SK-N-SH (cell line): ENCODE data around the gene LTF. TPM values are rescaled to one million over a fixed set of nuclear protein-coding genes. Genes with fewer than 3 reads are reported as not detected.

Source experiments
- CTCF ChIA-PET: fragments of 300-600, 350-600 bp; formaldehyde crosslinking; extraction: SDS; loops from one replicate; lab custom pipeline; 2021; lab: Yijun Ruan, JAX
- POLR2A ChIA-PET: fragments of 350-600 bp; sonication (Branson Sonifier 250); formaldehyde crosslinking; extraction: SDS; loops from one replicate; lab custom pipeline; 2020; ENCODE audit warnings: antibody characterized with exemption, inconsistent platforms; lab: Yijun Ruan, JAX
- DNase-seq: peaks from one replicate; pipeline ENCODE4 v3.0.0; 2012
- H2AFZ ChIP-seq: fragments of 200-600 bp; sonication (generic); 2 replicates; pipeline ENCODE4 v1.8.1; 2016; ENCODE audit warnings: antibody characterized with exemption, mild to moderate bottlenecking, low read depth
- H3F3A ChIP-seq: fragments of 200-600 bp; sonication (generic); replicated peaks from 2 replicates; pipeline ENCODE3; 2016; ENCODE audit warnings: antibody characterized with exemption, mild to moderate bottlenecking; ENCODE audit not compliant: insufficient read depth
- H3K27ac ChIP-seq, 2 experiments: fragments of 200-500 bp in 1 of 2; fragments of 200-600 bp in 1 of 2; sonication (Bioruptor generic) in 1 of 2; sonication (generic), shearing (Covaris generic) in 1 of 2; 2 replicates each; pipeline versions ENCODE4 v1.5.1 to v1.6.1; 2014 to 2016; ENCODE audit warnings: low read depth in 2 of 2, inconsistent platforms in 1 of 2, low read length in 1 of 2, mild to moderate bottlenecking in 1 of 2, mixed read lengths in 1 of 2
- H3K27me3 ChIP-seq: fragments of 200-600 bp; sonication (generic), shearing (Covaris generic); 2 replicates; pipeline ENCODE4 v1.6.1; 2016; ENCODE audit warnings: mixed run types; ENCODE audit not compliant: insufficient read depth
- H3K36me3 ChIP-seq, 2 experiments: fragments of 200-500 bp in 1 of 2; fragments of 200-600 bp in 1 of 2; sonication (Bioruptor generic) in 1 of 2; sonication (generic) in 1 of 2; replicated peaks in 1 of 2; 2 replicates each; pipeline versions ENCODE3 to v1.5.1; 2014 to 2016; ENCODE audit warnings: low read length in 1 of 2, mild to moderate bottlenecking in 1 of 2; ENCODE audit not compliant: insufficient read depth in 2 of 2, control insufficient read depth in 1 of 2
- H3K4me1 ChIP-seq, 2 experiments: fragments of 200-500 bp in 1 of 2; fragments of 200-600 bp in 1 of 2; sonication (Bioruptor generic) in 1 of 2; sonication (generic), shearing (Covaris generic) in 1 of 2; 2 replicates each; pipeline versions ENCODE4 v1.5.1 to v1.6.1; 2014 to 2016; ENCODE audit warnings: low read depth in 1 of 2, low read length in 1 of 2, mixed run types in 1 of 2; ENCODE audit not compliant: insufficient read depth in 2 of 2, control insufficient read depth in 1 of 2
- H3K4me2 ChIP-seq: fragments of 200-600 bp; sonication (generic), shearing (Covaris generic); 2 replicates; pipeline ENCODE4 v1.6.1; 2017; ENCODE audit warnings: mixed run types
- H3K4me3 ChIP-seq, 2 experiments: fragments of 200-500 bp in 1 of 2; fragments of 200-600 bp in 1 of 2; sonication (Bioruptor generic) in 1 of 2; sonication (generic), shearing (Covaris generic) in 1 of 2; 2 replicates each; pipeline versions ENCODE4 v1.5.1 to v1.8.1; 2014 to 2016; ENCODE audit warnings: low read depth in 2 of 2, inconsistent platforms in 1 of 2, low read length in 1 of 2, mild to moderate bottlenecking in 1 of 2, mixed read lengths in 1 of 2, moderate library complexity in 1 of 2
- H3K79me2 ChIP-seq: fragments of 200-600 bp; sonication (generic); 2 replicates; pipeline ENCODE4 v1.8.1; 2017; ENCODE audit warnings: mild to moderate bottlenecking; ENCODE audit not compliant: insufficient read depth
- H3K9ac ChIP-seq: fragments of 200-600 bp; sonication (generic); 2 replicates; pipeline ENCODE4 v1.6.1; 2017; ENCODE audit warnings: mixed run types
- H3K9me2 ChIP-seq: fragments of 200-600 bp; sonication (generic); 2 replicates; pipeline ENCODE4 v1.6.1; 2017; ENCODE audit warnings: mixed run types
- H3K9me3 ChIP-seq: fragments of 200-600 bp; sonication (generic); 2 replicates; pipeline ENCODE4 v1.6.1; 2017; ENCODE audit warnings: mixed run types, mild to moderate bottlenecking, moderate library complexity
- H4K20me1 ChIP-seq: fragments of 200-600 bp; sonication (generic); 2 replicates; pipeline ENCODE4 v1.6.1; 2017; ENCODE audit warnings: mild to moderate bottlenecking, mixed run types; ENCODE audit not compliant: insufficient read depth
- EZH2phosphoT487 ChIP-seq: fragments of 200-600 bp; sonication (generic); IDR thresholded peaks from 2 replicates; pipeline ENCODE4 v1.6.1; 2017; ENCODE audit warnings: low read depth, mixed run types, mild to moderate bottlenecking, antibody characterized with exemption, moderate library complexity, borderline replicate concordance
- FOSL2 ChIP-seq: IDR thresholded peaks from 2 replicates; pipeline ENCODE4 v1.4.0; 2012; ENCODE audit warnings: low read depth, mild to moderate bottlenecking, moderate library complexity, borderline replicate concordance
- FOXJ3 ChIP-seq: sonication (generic); formaldehyde crosslinking; IDR thresholded peaks from 2 replicates; pipeline ENCODE4 v1.5.1; 2020; ENCODE audit warnings: mild to moderate bottlenecking, missing genetic modification reagents
- MEF2A ChIP-seq: IDR thresholded peaks from 2 replicates; pipeline ENCODE4 v1.4.0; 2012; ENCODE audit warnings: low read depth, borderline replicate concordance
- NRF1 ChIP-seq: IDR thresholded peaks from 2 replicates; pipeline ENCODE4 v1.6.1; 2012; ENCODE audit warnings: low read depth, mild to moderate bottlenecking, low read length
- RFX5 ChIP-seq: IDR thresholded peaks from 2 replicates; pipeline ENCODE4 v1.6.1; 2012; ENCODE audit warnings: mild to moderate bottlenecking, improper control_type of control experiment, low read length
- SIN3A ChIP-seq: IDR thresholded peaks from 2 replicates; pipeline ENCODE4 v1.6.1; 2012; ENCODE audit warnings: low read depth, mild to moderate bottlenecking, low read length, moderate library complexity, borderline replicate concordance
- SMC3 ChIP-seq: IDR thresholded peaks from 2 replicates; pipeline ENCODE4 v1.6.1; 2012; ENCODE audit warnings: low read depth, low read length, improper control_type of control experiment
- TAF1 ChIP-seq: IDR thresholded peaks from 2 replicates; pipeline ENCODE4 v1.6.1; 2012; ENCODE audit warnings: low read depth, mild to moderate bottlenecking, low read length, moderate library complexity, borderline replicate concordance
- TCF12 ChIP-seq: IDR thresholded peaks from 2 replicates; pipeline ENCODE4 v1.4.0; 2012
- TEAD4 ChIP-seq: IDR thresholded peaks from 2 replicates; pipeline ENCODE4 v1.4.0; 2012; ENCODE audit warnings: mild to moderate bottlenecking, borderline replicate concordance; ENCODE audit not compliant: insufficient read depth
- USF2 ChIP-seq: fragments of 150-350 bp; IDR thresholded peaks from 2 replicates; pipeline ENCODE4 v1.6.1; 2017; ENCODE audit warnings: antibody characterized with exemption, low read length, low read depth, borderline replicate concordance
- YY1 ChIP-seq: IDR thresholded peaks from 2 replicates; pipeline ENCODE4 v1.4.0; 2012; ENCODE audit warnings: low read depth, mild to moderate bottlenecking
- whole genome bisulfite sequencing: methylation state at CpG from one replicate; pipeline ENCODE4 v1.1.6; 2017; ENCODE audit warnings: low lambda C conversion rate; 5-methylcytosine and 5-hydroxymethylcytosine counted together
- polyA plus RNA-seq, 3 experiments: library from polyadenylated mRNA; depleted of rRNA; stranded (reverse); fragments of >200 nt; gene quantifications; 2 replicates each; pipeline ENCODE4 v1.2.3, GENCODE V29; 2012

LTF gene
- polyA plus RNA-seq (2012; rRNA removed) = not detected in 2 replicates
- polyA plus RNA-seq (2012; cell fraction: cytosol; rRNA removed) = not detected in 2 replicates
- not detected in 2 replicates for polyA plus RNA-seq (2012; cell fraction: nucleus; rRNA removed)

- H3K27me3 ChIP-seq = peaks cover 25% of the 10 kb centered on the region
- no peaks in the 10 kb centered on the region; a peak in 1 of 4 replicates for H3K4me1 ChIP-seq
- no peak for DNase-seq
- no peak within 1 kb of the TSS for H3K9ac ChIP-seq
- no peaks in the 10 kb centered on the region for H3K9me3 ChIP-seq
- no peaks in the 10 kb centered on the region for H4K20me1 ChIP-seq
- H2AFZ ChIP-seq = no peak within 1 kb of the TSS
- H3K27ac ChIP-seq = no peak within 1 kb of the TSS
- no peaks in the 10 kb centered on the region for H3K9me2 ChIP-seq
- 2% methylated on average over 19 of the region's 44 CpGs for WGBS
- H3K36me3 ChIP-seq = no peaks in the 10 kb centered on the region
- POLR2A ChIA-PET = no interaction called here
- no peak within 1 kb of the TSS for H3K4me3 ChIP-seq
- CTCF ChIA-PET = interaction anchor here (1.0 to 6.3 kb wide), 3 partner anchors 9 to 24 kb away, joined by 3 to 39 read pairs (median 3); no protein-coding TSS in a partner anchor
- H3F3A ChIP-seq = no peaks in the 10 kb centered on the region
- TF ChIP-seq FOXJ3 (CRISPR knock-in tag) (no peak), TEAD4 (no peak), EZH2phosphoT487 (no peak), USF2 (no peak), TAF1 (no peak), MEF2A (no peak), SIN3A (no peak)
- H3K4me2 ChIP-seq = no peak within 1 kb of the TSS
- no peaks in the 10 kb centered on the region for H3K79me2 ChIP-seq
These were observed at the start of gene LTF for GRCh38 chr3:46464326-46465195. LTF (minus strand) TSS chr3:46464905; CDS start chr3:46464867, 38 bp downstream.

GRCh38 chr3:46512191-46512749, 47.6 kb upstream of the LTF start:
- Histone ChIP-seq H3K27ac (no peak overlapping the region), H3K4me3 (no peak overlapping the region), H3K79me2 (no peaks in the 10 kb centered on the region), H3K9me3 (no peaks in the 10 kb centered on the region), H3K9me2 (no peaks in the 10 kb centered on the region), H2AFZ (no peak overlapping the region), H4K20me1 (no peaks in the 10 kb centered on the region), H3K4me1 (no peaks in the 10 kb centered on the region), H3F3A (no peaks in the 10 kb centered on the region), H3K36me3 (no peaks in the 10 kb centered on the region), H3K9ac (no peak overlapping the region), H3K4me2 (no peak overlapping the region), H3K27me3 (no peaks in the 10 kb centered on the region)
- CTCF ChIA-PET = interaction anchor here (1.0 kb wide), 1 partner anchor 24 kb away, joined by 4 read pairs; no protein-coding TSS in a partner anchor
- DNase-seq = no peak
- 58% methylated on average over 2 of the region's 2 CpGs for WGBS
- POLR2A ChIA-PET = no interaction called here
- no peak for TF ChIP-seq FOXJ3 (CRISPR knock-in tag)
- TF ChIP-seq TEAD4 = no peak
- TF ChIP-seq FOSL2 = no peak
- no peak for TF ChIP-seq YY1
- no peak for TF ChIP-seq NRF1
- no peak for TF ChIP-seq SMC3
- no peak for TF ChIP-seq TCF12
- TF ChIP-seq RFX5 = no peak
